ENCODE results near the gene DPP9.
"Not testable (repeated sequence)": the region's sequence is repeated elsewhere in the genome, so short reads cannot be mapped to it uniquely, and the experiment has no call there.

Gene DPP9

DNA sequence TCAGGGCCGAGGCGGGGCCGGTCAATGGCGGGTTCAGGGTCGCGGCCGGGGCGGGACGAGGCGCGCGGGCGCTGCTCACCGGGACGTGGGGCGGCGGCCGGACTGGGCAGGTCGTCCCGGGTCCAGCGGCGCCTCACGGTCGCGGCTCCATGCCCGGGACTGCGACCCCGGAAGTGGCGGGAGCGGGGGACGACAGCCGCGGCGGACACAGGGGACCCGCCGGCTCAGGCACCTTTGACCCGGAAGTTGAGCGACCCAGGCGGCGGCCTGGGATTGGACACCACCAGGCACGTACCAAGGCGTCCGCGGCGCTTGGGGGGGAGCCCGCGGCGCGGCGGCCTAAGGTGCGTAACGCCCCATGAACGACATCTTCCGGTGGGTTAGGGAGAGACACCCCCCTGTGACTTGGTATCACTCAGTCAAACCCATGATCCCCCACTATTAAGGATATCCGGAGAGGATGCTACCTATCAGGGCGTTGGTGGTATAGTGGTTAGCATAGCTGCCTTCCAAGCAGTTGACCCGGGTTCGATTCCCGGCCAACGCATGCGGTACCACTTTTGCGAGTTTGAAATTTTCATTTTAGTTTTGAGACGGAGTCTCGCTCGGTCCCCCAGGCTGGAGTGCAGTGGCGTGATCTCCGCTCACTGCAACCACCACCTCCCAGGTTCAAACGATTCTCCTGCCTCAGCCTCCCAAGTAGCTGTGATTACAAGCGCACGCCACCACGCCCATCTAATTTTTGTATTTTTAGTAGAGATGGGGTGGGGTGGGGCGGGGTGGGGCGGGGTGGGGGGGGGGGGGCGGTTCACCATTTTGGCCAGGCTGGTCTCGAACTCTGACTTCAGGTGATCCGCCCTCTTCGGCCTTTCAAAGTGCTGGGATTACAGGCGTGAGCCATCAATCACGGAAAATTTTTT lies at the start of gene DPP9:
Gene DPP9 (minus strand): TSS at position 248 of the 920 bp plus-strand sequence. CDS start 3,936 bp downstream, outside the sequence.
- DNase-seq (ENCODE audit: low read depth in 2 of 3, low spot score in 1 of 3), result peak; percentile 95 to 100 (median 97)

GRCh38 chr19:4773047-4773640 lies 49.5 kb upstream of the DPP9 start:
- no peak for DNase-seq (ENCODE audit: low read depth in 2 of 3, low spot score in 1 of 3)

GRCh38 chr19:4772566-4772965 lies 48.9 kb upstream of the DPP9 start:
- no peak for DNase-seq (ENCODE audit: low read depth in 2 of 3, low spot score in 1 of 3)

- peak; percentile 66 to 85 (median 71) for DNase-seq (ENCODE audit: low read depth in 2 of 3, low spot score in 1 of 3)
Observed at GRCh38 chr19:4768934-4769777, 45.5 kb upstream of the DPP9 start.

DNA sequence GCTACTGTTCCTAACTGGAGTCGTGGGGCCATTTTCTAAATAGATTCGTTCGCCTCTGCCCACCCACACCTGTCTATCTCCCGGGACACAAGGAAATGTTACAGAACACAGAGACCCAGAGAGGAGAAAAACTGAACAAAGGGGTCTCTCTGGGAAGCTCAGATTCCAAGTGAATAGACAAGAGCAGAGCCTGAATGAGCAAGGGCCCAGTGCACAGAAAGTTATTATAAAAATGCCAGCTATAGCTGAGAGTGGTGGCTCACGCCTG lies 40.7 kb upstream of the DPP9 start:
- DNase-seq (ENCODE audit: low read depth in 2 of 3, low spot score in 1 of 3), result no peak

DNA sequence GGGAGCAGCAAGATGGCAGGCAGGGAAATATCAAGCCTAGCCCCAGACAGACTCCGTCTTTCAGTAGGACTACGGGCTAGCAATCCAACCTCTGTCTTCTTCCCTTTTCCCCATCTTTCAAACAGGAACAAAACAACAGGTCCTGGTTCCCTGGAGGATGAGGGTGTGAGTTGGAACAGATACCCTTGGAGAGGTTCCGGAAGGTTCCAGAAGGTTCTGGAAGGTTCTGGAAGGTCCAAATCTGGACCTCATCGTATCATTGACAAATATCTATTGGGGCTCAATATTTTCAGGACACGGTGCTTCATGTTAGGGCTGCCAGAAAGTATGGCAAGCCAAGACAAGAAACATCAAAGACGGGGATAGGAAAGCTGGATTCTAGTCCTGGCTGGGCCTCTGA lies 39.4 kb upstream of the DPP9 start:
- DNase-seq (ENCODE audit: low read depth in 2 of 3, low spot score in 1 of 3), result no peak

DNA sequence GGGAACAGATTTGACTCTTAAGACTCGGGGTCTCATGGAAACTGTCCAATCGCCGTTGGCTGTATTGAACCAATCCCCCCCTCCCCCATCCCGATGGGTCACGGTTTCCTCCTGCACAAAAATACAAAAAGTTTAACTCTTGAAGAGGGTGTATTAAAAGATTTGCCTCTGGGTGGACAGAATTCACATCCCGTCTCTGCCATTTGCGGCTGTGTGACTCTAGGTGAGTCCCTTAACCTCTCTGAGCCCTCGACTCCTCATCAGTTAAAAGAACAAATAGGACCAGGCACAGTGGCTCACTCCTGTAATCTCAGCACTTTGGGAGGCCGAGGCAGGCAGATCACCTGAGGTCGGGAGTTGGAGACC lies 36.6 kb upstream of the DPP9 start:
- DNase-seq (ENCODE audit: low read depth in 2 of 3, low spot score in 1 of 3), result no peak

DNA sequence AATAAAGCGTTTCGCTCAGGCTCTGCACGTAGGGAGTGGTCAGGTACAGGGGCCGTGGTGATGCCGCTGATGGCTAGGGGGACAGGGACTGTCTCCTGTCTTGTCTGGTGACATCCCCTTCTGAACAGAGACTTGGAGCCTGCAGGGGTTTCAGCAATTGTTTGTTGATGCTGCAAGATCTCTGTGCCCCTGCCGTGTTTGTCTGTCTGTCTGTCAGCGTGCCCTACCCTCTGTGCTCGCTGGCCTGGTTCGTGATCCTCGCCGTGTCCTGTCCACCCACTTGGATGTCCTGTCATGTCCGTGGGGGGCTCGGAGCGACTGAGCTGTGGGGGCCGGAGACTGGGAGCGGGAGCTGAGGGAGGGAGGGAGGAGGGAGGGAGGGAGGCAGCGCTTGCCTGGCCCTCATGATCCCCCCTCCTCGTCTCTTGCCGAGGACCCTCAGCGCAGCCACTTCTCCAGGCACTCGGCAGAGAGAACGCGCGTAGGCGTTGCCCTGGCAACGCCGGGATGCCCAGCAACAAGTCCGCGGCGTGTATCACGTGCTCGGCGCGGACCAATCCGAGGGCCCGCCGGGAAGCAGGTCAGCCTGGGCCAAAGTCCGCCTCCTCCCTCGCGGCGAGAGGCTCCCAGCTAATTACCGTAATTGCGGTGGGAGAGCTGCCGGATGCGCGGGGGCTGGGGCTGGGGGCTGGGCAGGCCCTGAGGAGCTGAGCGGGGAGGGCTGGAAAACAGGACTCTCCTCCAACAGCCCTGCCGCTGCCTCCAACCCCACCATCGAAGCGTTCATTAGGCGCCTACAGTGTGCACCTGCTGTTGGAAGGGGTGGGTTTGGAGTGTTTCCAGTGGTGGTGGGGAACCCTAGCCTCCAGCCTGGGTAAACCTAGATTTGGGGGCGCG lies 36.0 kb upstream of the DPP9 start:
- peak; percentile 31 to 70 (median 33) for DNase-seq (ENCODE audit: low read depth in 2 of 3, low spot score in 1 of 3)

DNA sequence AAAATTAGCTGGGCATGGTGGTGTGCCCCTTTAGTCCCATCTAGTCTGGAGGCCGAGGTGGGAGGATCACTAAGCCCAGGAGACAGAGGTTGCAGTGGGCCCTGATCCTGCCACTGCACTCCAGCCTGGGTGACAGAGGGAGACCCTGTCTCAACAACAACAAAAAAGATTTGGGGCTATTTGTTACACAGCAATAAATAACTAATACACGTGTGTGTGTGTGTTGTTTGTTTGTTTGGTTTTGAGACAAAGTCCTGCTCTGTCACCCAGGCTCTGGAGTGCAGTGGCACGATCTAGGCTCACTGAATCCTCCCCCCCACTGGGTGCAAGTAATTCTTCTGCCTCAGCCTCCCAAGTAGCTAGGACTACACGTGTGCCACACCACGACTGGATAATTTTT lies 35.0 kb upstream of the DPP9 start:
- no peak for DNase-seq (ENCODE audit: low read depth in 2 of 3, low spot score in 1 of 3)

- no peak for DNase-seq (ENCODE audit: low read depth in 2 of 3, low spot score in 1 of 3)
Observed at GRCh38 chr19:4758082-4758481, 34.4 kb upstream of the DPP9 start.

DNA sequence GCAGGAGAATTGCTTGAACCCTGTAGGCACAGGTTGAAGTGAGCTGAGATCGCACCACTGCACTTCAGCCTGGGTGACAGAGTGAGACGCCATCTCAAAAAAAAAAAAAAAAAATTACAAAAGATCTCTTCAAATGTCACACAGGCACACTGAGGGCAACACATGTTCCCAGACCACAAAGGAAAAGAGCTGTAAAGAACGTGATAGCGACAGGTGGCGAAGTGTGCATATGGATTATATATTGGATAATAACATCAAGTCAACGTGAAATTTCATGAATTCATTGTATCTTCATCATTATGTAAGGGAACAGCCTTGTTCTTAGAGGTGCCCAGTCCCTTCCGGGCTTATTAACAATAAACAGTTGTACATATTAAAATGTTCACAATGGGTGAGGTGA lies 31.8 kb upstream of the DPP9 start:
- DNase-seq (ENCODE audit: low read depth in 2 of 3, low spot score in 1 of 3), result no peak

DNA sequence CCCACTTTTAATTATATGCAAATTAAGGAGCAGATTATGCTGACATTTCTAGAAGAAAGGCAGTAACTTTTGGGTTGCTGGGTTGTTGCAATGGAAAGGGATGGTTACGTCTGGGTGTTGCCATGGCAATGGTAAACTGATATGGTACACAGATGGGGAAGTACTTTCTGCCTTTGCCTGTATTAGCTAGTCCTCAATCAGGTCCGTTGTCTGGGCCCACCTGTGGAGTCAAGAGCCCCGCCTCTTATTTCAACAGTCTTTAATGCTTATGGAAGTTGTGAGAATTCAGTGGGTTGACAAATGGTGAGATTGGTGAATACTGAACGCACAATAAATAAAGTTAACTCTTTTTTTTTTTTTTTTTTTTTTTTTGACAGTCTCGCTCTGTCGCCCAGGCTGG lies 30.6 kb upstream of the DPP9 start:
- no peak for DNase-seq (ENCODE audit: low read depth in 2 of 3, low spot score in 1 of 3)

DNA sequence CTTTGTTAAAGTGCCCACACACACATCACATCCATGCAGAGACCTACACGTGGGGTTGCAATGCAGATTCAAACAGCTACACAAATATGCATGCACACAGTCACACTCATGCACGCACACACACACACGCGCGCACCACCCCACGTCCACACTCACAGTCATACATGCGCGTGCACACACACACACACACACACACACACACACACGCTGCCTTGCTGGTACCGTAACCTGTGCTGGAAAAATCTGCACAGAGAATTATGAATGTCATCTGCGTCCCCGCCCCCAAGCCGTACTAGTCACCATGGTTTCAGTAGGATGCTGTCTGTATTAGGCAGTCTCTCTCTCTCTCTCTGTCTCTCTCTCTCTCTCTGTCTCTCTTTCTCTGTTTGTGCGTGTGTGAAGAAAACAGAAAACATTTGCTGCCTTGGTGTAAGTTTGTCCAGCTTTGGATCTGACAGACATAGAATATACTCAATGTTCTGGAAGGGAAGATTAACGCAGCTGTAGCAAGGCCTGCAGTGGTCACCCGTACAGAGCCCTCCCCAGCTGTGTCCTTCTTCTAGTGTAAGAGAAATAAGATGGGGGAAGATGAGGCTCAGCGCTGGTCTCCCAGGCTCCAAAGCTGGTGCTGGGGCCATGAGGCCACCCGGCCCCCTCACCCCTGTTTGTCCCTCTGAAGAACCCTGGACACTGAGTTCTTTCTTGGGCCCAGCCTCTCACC lies 26.4 kb upstream of the DPP9 start:
- DNase-seq (ENCODE audit: low read depth in 2 of 3, low spot score in 1 of 3), result no peak

DNA sequence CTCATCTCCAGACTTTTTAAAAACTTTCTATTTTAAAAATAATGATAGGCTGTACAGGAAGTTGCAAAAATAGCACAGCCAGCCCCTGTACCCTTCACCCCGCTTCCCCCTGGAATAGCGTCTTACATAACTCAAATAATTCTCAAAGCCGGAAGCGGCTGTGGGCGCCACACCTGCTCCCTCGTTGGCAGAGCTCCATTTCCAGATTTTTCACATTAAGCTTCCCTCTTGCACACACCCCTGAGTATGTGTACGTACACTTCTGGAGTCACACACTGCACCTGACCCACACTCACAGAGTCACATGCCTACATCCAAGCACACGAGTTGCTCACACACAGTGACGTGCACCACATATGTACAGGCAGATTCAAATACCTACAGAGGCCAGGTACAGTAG lies 24.9 kb upstream of the DPP9 start:
- no peak for DNase-seq (ENCODE audit: low read depth in 2 of 3, low spot score in 1 of 3)

DNA sequence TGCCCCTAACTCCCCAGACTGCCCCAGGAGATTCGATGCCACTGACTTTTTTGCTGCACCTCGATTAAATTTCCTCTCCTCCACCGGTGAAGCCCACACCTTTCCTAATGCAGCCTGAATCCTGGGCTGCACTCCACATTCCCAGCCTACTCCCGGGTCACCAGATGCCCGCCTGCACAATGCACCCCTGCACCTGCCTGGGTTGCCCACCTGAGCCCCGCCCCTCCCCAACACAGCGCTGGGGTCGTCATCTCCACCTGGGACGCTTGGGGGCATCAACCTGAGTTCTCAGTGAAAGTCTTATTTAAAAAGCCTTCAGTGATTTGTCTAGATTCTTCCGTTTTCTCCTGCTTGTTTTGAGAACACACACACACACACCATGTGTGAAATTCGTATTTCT lies 24.5 kb upstream of the DPP9 start:
- no peak for DNase-seq (ENCODE audit: low read depth in 2 of 3, low spot score in 1 of 3)

DNA sequence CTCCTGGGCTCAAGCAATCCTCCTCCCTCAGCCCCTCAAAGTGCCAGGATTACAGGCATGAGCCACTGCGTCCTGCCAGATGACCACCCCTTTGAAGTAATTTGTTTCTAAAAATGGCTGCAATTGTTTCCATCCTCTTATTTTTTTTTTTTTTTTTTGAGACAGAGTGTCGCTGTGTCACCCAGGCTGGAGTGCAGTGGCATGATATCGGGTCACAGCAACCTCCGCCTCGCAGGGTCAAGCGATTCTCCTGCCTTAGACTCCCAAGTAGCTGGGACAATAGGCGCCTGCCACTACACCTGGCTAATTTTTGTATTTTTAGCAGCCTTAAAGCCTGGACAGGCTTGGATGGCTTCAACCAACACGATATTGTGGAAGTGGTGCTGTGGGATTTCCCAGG lies 22.3 kb upstream of the DPP9 start:
- no peak for DNase-seq (ENCODE audit: low read depth in 2 of 3, low spot score in 1 of 3)

- not testable (repeated sequence) for DNase-seq (ENCODE audit: low read depth in 2 of 3, low spot score in 1 of 3)
Observed at GRCh38 chr19:4745175-4745574, 21.5 kb upstream of the DPP9 start.

DNA sequence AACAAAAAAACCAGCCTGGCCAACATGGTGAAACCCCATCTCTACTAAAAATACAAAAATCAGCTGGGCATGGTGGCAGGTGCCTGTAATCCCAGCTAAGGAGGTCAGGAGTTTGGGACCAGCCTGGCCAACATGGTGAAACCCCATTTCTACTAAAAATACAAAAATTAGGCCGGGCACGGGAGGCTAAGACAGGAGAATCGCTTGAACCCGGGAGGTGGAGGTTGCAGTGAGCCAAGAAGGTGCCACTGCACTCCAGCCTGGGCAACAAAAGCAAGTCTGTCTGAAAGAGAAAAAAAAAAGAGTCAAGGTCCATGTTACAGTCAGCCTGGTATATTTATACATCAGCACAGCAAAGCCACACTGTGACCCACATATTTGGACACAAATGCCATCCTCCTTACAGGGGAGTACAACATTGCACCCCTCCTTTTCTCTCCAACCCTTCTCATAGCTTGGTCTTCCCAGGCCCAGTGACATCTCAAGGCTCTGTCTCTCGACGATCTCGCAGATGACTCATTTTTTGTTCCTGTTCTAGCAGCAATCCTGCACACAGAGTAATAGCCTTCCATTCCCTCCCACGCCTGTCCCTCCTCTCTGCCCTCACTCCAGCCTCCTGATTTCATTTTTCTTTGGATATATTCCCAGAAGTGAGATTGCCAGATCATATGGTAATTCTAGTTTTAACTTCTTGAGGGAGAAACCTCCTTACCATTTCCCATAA lies 21.0 kb upstream of the DPP9 start:
- no peak for DNase-seq (ENCODE audit: low read depth in 2 of 3, low spot score in 1 of 3)

DNA sequence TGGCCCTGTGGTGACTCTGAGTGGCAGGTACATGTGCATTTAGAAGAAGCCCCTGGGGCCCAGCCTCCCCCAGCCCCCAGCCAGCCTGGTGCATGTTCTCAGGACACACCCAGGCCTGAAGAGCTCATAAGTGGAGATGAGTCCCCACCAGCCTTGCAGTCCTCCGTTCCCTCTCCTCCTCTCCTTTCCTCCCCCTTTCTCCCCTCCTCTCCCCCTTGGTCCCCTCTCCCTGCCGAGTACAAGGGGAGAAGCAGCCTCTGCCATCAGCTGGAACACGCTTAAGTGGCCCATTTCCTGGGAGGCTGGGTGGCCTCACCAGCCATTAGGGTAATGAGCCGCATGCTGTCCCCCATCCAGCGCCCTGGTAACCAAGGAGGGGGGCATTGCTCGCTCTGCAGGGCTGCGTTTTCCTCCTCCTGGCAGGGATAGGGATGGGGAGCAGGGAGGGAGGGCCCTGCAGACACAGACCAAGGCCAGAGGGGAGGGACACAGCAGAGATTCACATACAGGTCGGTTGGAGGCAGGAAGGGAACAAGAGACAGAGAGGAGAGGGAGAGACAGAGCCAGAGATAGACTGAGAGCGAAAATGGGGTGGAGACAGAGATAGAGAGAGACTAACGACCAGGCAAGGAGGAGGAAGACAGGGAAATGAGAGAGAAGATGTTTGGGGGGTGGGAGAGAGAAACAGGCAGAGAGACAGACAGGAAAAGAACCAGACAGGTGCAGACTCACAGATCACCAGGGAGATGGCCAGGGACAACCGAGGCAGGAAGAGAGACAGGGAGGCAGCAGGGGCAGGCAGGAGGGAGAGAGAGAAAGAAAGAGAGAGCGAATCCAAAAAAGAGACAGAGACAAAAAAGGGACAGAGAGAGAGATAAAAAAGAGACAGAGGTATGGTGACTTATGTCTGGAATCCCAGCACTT lies 19.3 kb upstream of the DPP9 start:
- no peak for DNase-seq (ENCODE audit: low read depth in 2 of 3, low spot score in 1 of 3)

All from stimulated activated CD4-positive, alpha-beta T cell treated with anti-CD3 and anti-CD28 coated beads, Interleukin-12 subunit alpha, Interleukin-12 subunit beta, amount 100 ng/mL, for 48 hours (primary cell).